ENCODE measurements around the gene FGF1. TPM values are rescaled to one million over a fixed set of nuclear protein-coding genes. Genes with fewer than 3 reads are reported as not detected.

The FGF1 gene
- polyA plus RNA-seq, 4 donors = 0.27 to 2.8 (median 0.65) TPM; not detected in 1

DNA sequence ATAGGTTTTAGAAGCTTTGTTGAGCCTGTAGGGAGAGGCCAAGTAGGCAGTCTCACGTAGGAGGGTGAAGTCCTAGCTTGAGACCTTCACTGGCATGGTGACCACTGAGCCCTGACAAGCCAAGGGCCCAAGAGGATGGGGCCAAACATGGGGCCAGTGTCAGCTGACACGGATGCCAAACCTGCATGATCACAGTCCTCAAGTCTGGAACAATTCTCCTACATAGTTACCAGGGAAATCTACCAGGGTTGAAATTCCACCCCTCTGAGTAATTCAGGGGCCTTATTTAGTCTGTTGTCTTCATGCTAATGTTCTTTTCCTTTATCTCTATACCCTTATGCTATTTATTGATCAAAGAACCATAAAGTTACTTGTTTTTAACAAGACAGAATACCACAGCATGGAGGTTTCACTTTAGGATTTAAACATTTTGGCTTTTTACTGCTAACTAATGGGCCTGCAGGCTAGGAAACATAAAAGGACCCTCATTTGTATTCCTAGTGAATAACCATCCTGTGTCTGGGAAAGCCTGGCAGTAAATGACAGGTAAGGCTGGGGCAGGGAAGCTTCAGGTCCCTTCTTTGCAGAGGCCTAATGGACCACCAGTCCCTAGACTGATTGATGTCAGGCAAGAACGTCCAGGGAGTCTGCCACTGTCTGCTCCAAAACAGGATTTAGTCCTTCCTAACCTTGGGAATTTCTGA, 140.8 kb downstream of the FGF1 start:
- no peaks in the 10 kb centered on the region for H3K9me3 ChIP-seq (ENCODE audit: control insufficient read depth in 2 of 2, insufficient read depth in 1 of 2, low read depth in 1 of 2, low read length in 1 of 2)
- no peak overlapping the region for H3K4me3 ChIP-seq (ENCODE audit: low read depth in 1 of 3, low read length in 3 of 3)
- FAIRE-seq = no peak
- WGBS, 3 donors = 76 to 80% (median 77%) methylated on average over 3 of the region's 3 CpGs
- H3K36me3 ChIP-seq (ENCODE audit: control insufficient read depth in 3 of 3, insufficient read depth in 2 of 3, low read depth in 1 of 3, low read length in 3 of 3) = no peaks in the 10 kb centered on the region
- no peak overlapping the region for H3K27ac ChIP-seq (ENCODE audit: low read depth in 1 of 3, low read length in 2 of 3)
- DNase-seq = no peak
- H3K27me3 ChIP-seq (ENCODE audit: control insufficient read depth in 3 of 3, insufficient read depth in 3 of 3, low read length in 3 of 3) = peaks cover 0 to 2% (median 0%) of the 10 kb centered on the region in 3 donors
- peaks cover 0 to 20% (median 0%) of the 10 kb centered on the region in 3 donors for H3K4me1 ChIP-seq (ENCODE audit: control insufficient read depth in 3 of 3, insufficient read depth in 2 of 3, low read depth in 1 of 3, low read length in 2 of 3)

DNA sequence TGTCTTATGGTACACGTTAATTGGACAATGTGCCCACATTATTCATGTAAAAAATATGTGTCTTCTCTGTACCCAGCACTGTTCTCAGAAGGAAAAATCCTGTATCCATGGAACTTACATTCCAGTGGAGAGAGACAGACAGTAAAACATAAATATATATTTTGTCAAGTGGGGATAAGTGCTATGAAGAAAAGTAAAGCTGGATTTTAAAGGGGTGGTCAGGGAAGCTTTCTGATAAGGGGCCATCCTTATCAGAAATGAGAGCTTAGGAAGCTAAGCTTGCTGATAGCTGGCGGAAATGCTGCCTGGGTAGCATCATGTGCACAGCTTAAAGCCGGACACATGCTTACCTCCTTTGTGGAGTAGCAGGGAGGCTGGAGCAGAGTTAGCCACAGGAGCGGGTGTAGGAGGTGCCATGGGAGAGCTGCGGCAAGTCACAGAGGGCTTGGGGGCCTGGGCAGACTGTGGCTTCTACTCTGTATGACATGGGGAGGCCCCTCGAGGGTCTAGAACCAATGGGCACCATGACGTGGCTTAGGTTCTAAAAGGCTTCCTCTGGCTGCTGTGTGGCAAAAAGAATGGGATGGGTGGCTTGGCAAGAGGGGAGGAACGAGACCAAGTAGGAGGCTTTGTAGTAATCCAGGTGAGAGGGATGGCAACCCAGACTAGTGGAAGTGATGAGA, 141.7 kb downstream of the FGF1 start:
- FAIRE-seq (no peak), DNase-seq (no peak)
- WGBS, 3 donors = 84 to 86% (median 86%) methylated on average over 8 of the region's 8 CpGs
- Histone ChIP-seq H3K4me1 (ENCODE audit: control insufficient read depth in 3 of 3, insufficient read depth in 2 of 3, low read depth in 1 of 3, low read length in 2 of 3) (peaks cover 0 to 20% (median 0%) of the 10 kb centered on the region in 3 donors), H3K4me3 (ENCODE audit: low read depth in 1 of 3, low read length in 3 of 3) (no peak overlapping the region), H3K27me3 (ENCODE audit: control insufficient read depth in 3 of 3, insufficient read depth in 3 of 3, low read length in 3 of 3) (peaks cover 0 to 2% (median 0%) of the 10 kb centered on the region in 3 donors), H3K27ac (ENCODE audit: low read depth in 1 of 3, low read length in 2 of 3) (no peak overlapping the region), H3K36me3 (ENCODE audit: control insufficient read depth in 3 of 3, insufficient read depth in 2 of 3, low read depth in 1 of 3, low read length in 3 of 3) (no peaks in the 10 kb centered on the region), H3K9me3 (ENCODE audit: control insufficient read depth in 2 of 2, insufficient read depth in 1 of 2, low read depth in 1 of 2, low read length in 1 of 2) (no peaks in the 10 kb centered on the region)

DNA sequence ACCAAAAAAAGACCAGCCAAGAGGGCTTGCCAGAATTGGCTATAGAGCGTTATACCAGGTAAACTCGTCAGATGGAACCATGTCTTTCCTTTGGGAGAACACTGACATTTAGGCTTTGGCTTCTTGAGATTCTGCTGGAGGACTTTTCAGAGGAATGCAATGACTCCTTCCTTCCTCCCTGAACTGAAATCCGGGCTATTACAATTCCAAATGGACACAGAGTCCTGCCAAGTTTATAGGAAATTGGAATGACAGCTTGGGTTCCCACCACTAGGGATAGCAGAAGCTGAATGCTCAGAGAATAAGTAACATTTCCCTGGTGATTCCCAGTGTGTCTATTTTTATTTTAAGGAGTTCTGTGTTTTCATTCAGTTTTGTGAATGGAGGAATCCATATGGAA, 143.0 kb downstream of the FGF1 start:
- H3K9me3 ChIP-seq (ENCODE audit: control insufficient read depth in 2 of 2, insufficient read depth in 1 of 2, low read depth in 1 of 2, low read length in 1 of 2) = no peaks in the 10 kb centered on the region
- H3K4me1 ChIP-seq (ENCODE audit: control insufficient read depth in 3 of 3, insufficient read depth in 2 of 3, low read depth in 1 of 3, low read length in 2 of 3) = peaks cover 0 to 17% (median 0%) of the 10 kb centered on the region in 3 donors
- no peak for DNase-seq
- H3K27me3 ChIP-seq (ENCODE audit: control insufficient read depth in 3 of 3, insufficient read depth in 3 of 3, low read length in 3 of 3) = peaks cover 0 to 2% (median 0%) of the 10 kb centered on the region in 3 donors
- no peak for FAIRE-seq
- H3K4me3 ChIP-seq (ENCODE audit: low read depth in 1 of 3, low read length in 3 of 3) = no peak overlapping the region
- 57 to 78% (median 76%) methylated on average over 3 of the region's 3 CpGs for WGBS, 3 donors
- peak overlapping the region in 1 of 3 donors; percentile 52 for H3K27ac ChIP-seq (ENCODE audit: low read depth in 1 of 3, low read length in 2 of 3)
- H3K36me3 ChIP-seq (ENCODE audit: control insufficient read depth in 3 of 3, insufficient read depth in 2 of 3, low read depth in 1 of 3, low read length in 3 of 3) = no peaks in the 10 kb centered on the region

Other genes starting within 250 kb of the FGF1 start
- 10 to 100 TPM in 3 of 4 donors, 1 to 10 TPM in 1; 7.6 to 31.7 (median 11.5) TPM for gene ARHGAP26, start 84.3 kb upstream of the FGF1 start, polyA plus RNA-seq